Measurements from ENCODE around the gene RNF123.

- TF ChIP-seq MYC (IDR thresholded peaks at IDR 0.05; ENCODE audit: low read depth, low read length) (no peak), MAX (IDR thresholded peaks at IDR 0.05; ENCODE audit: low read depth, low read length) (0 out of 2 replicates have a peak, but pooled peaks have one; percentile 9)
Observed at GRCh38 chr3:49656541-49657112, 32.7 kb upstream of the RNF123 start.

Data from NB4 (cell line).